ENCODE measurements around the gene SPPL2B.

- TF ChIP-seq CTCF (IDR thresholded peaks at IDR 0.05; ENCODE audit: poor library complexity) (no peak), EZH2 (IDR thresholded peaks at IDR 0.05; ENCODE audit: borderline replicate concordance) (no peak)
Observed at GRCh38 chr19:2283835-2284507, 44.5 kb upstream of the SPPL2B start.

Data from hepatocyte (in vitro differentiated cells).